NB4 (cell line): Measurements from ENCODE around the gene KRTAP25-1.

Experiments used
- POLR2A ChIP-seq: IDR thresholded peaks from 2 replicates; pipeline ENCODE4 v1.6.1; 2011; ENCODE audit warnings: mild to moderate bottlenecking; ENCODE audit not compliant: insufficient read length; ENCODE audit errors: extremely low read depth
- TF ChIP-seq, protein P1 (sequence below): IDR thresholded peaks from 2 replicates; pipeline ENCODE4 v1.6.1; 2011; ENCODE audit warnings: low read depth, low read length
- TF ChIP-seq, protein P2 (sequence below): IDR thresholded peaks from one replicate; pipeline ENCODE4 v1.5.1; 2012; ENCODE audit warnings: low read depth, low read length

- TF ChIP-seq, protein P1, sequence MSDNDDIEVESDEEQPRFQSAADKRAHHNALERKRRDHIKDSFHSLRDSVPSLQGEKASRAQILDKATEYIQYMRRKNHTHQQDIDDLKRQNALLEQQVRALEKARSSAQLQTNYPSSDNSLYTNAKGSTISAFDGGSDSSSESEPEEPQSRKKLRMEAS = no peak
- TF ChIP-seq POLR2A = no peak
- TF ChIP-seq, protein P2, sequence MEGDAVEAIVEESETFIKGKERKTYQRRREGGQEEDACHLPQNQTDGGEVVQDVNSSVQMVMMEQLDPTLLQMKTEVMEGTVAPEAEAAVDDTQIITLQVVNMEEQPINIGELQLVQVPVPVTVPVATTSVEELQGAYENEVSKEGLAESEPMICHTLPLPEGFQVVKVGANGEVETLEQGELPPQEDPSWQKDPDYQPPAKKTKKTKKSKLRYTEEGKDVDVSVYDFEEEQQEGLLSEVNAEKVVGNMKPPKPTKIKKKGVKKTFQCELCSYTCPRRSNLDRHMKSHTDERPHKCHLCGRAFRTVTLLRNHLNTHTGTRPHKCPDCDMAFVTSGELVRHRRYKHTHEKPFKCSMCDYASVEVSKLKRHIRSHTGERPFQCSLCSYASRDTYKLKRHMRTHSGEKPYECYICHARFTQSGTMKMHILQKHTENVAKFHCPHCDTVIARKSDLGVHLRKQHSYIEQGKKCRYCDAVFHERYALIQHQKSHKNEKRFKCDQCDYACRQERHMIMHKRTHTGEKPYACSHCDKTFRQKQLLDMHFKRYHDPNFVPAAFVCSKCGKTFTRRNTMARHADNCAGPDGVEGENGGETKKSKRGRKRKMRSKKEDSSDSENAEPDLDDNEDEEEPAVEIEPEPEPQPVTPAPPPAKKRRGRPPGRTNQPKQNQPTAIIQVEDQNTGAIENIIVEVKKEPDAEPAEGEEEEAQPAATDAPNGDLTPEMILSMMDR = no peak
Measured at GRCh38 chr21:30271611-30272010, 17.7 kb downstream of the KRTAP25-1 start.
